ENCODE data around the gene U2AF2. TPM values are rescaled to one million over a fixed set of nuclear protein-coding genes. Genes with fewer than 3 reads are reported as not detected.
A peak's percentile ranks its signal among the peaks of the same experiment; 100 is the strongest.

The U2AF2 gene
- total and polyA plus RNA-seq, 9 of the 15 experiments (the other 6 are each of a cell fraction or from before 2014, with no cell fraction given), result 3.0 to 331 (median 157) TPM

- TF ChIP-seq, protein P1, sequence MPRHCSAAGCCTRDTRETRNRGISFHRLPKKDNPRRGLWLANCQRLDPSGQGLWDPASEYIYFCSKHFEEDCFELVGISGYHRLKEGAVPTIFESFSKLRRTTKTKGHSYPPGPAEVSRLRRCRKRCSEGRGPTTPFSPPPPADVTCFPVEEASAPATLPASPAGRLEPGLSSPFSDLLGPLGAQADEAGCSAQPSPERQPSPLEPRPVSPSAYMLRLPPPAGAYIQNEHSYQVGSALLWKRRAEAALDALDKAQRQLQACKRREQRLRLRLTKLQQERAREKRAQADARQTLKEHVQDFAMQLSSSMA (CRISPR knock-in tag; IDR thresholded peaks at IDR 0.05), result no peak
- no peak for TF ChIP-seq ZNF696 (CRISPR knock-in tag; conservative IDR thresholded peaks at IDR 0.05)
These were observed 18.1 kb upstream of the U2AF2 start (continued) for GRCh38 chr19:55636723-55637122.

GRCh38 chr19:55637534-55637933 lies 17.3 kb upstream of the U2AF2 start:
- H3K4me3 ChIP-seq, result no peak overlapping the region
- in situ Hi-C loops (cut with MboI) (loop anchor here (5.0 to 25.0 kb wide), 4 partner anchors 175 to 763 kb away; partner anchors contain the start of genes FCAR, TNNT1 and ZSCAN5A), intact Hi-C loops (cut with micrococcal nuclease) (loop anchor here (10.0 kb wide), 1 partner anchor 493 kb away; the partner anchor contains the start of gene TNNT1)
- no peaks in the 10 kb centered on the region for H3K27me3 ChIP-seq (ENCODE audit: control insufficient read depth in 2 of 2, insufficient read depth in 2 of 2, low read length in 2 of 2)
- H3K9me3 ChIP-seq (replicated peaks; ENCODE audit: control insufficient read depth, insufficient read depth, low read depth, low read length), result 0 out of 2 replicates have a peak, but pooled peaks cover 2% of the 10 kb centered on the region
- H3K4me1 ChIP-seq (replicated peaks in 1 of 2; ENCODE audit: control insufficient read depth in 2 of 2, insufficient read depth in 2 of 2, low read length in 2 of 2), result peaks cover 30 to 47% of the 10 kb centered on the region in 2 experiments
- CTCF ChIA-PET (ENCODE audit: low intra/inter-chr PET ratio), result no interaction called here
- no peaks in the 10 kb centered on the region for H4K20me1 ChIP-seq (replicated peaks; ENCODE audit: control insufficient read depth, insufficient read depth, low read length)
- FAIRE-seq (no peak), ATAC-seq (no peak), DNase-seq (ENCODE audit: extremely low read depth in 1 of 4, low spot score in 3 of 4) (no peak)
- H3K36me3 ChIP-seq (ENCODE audit: control insufficient read depth, insufficient read depth, low read length), result peaks cover 11% of the 10 kb centered on the region; the same call in 2 of the 3 replicates
- no peak overlapping the region for H2AFZ ChIP-seq (ENCODE audit: low read depth, low read length)
- POLR2A ChIA-PET, result interaction anchor here (0.6 to 2.0 kb wide), 13 partner anchors 9 to 1425 kb away, joined by 3 to 8 read pairs (median 4); partner anchors contain the start of genes CCDC106 and FIZ1
- BruUV-seq (replicated peaks), result no TSS peak
- no peak overlapping the region for H3K4me2 ChIP-seq (ENCODE audit: insufficient read depth, low read length)
- peaks cover 65% of the 10 kb centered on the region for H3K79me2 ChIP-seq (ENCODE audit: control insufficient read depth, insufficient read depth, low read length)
- no peaks in the 10 kb centered on the region for H3K9me1 ChIP-seq (ENCODE audit: control insufficient read depth, insufficient read depth, low read length)
- 0 out of 4 replicates have a peak overlapping the region, but pooled peaks of 1 of the 2 experiments have one; percentile 46 for H3K9ac ChIP-seq (ENCODE audit: insufficient read depth in 1 of 2, low read depth in 2 of 2, low read length in 2 of 2)
- 63% methylated on average over 11 of the region's 11 CpGs for WGBS (ENCODE audit: insufficient coverage, low coverage, missing lambda C conversion rate)
- H3K27ac ChIP-seq (ENCODE audit: extremely low read depth, low read depth, low read length), result no peak overlapping the region
- no peak for TF ChIP-seq ZNF318 (IDR thresholded peaks at IDR 0.05; ENCODE audit: borderline replicate concordance in 1 of 2, low read depth in 1 of 2)
- no peak for TF ChIP-seq FOXM1 (IDR thresholded peaks at IDR 0.05; ENCODE audit: low read depth)
- no peak for TF ChIP-seq FOXM1 (CRISPR knock-in tag; IDR thresholded peaks at IDR 0.05; ENCODE audit: low read depth)
- peak; percentile 46; the same call in 1 of the 2 replicates for TF ChIP-seq POLR2G (IDR thresholded peaks at IDR 0.05; ENCODE audit: low read depth, low read length)
- TF ChIP-seq, protein P2, sequence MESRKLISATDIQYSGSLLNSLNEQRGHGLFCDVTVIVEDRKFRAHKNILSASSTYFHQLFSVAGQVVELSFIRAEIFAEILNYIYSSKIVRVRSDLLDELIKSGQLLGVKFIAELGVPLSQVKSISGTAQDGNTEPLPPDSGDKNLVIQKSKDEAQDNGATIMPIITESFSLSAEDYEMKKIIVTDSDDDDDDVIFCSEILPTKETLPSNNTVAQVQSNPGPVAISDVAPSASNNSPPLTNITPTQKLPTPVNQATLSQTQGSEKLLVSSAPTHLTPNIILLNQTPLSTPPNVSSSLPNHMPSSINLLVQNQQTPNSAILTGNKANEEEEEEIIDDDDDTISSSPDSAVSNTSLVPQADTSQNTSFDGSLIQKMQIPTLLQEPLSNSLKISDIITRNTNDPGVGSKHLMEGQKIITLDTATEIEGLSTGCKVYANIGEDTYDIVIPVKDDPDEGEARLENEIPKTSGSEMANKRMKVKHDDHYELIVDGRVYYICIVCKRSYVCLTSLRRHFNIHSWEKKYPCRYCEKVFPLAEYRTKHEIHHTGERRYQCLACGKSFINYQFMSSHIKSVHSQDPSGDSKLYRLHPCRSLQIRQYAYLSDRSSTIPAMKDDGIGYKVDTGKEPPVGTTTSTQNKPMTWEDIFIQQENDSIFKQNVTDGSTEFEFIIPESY (CRISPR knock-in tag; IDR thresholded peaks at IDR 0.05), result peak; percentile 29; the same call in 1 of the 2 replicates

Data from K562 (cell line).